ENCODE data around the gene FXYD5.

GRCh38 chr19:35176181-35176570, 21.6 kb downstream of the FXYD5 start:
- TF ChIP-seq ZFP30 (CRISPR knock-in tag; IDR thresholded peaks at IDR 0.05): no peak
- no peak for TF ChIP-seq ARNTL (CRISPR knock-in tag; IDR thresholded peaks at IDR 0.05; ENCODE audit: borderline replicate concordance, low read depth)
- no peak for TF ChIP-seq ZNF565 (CRISPR knock-in tag; conservative IDR thresholded peaks at IDR 0.05; ENCODE audit: low read depth)
- no peak for TF ChIP-seq PATZ1 (CRISPR knock-in tag; IDR thresholded peaks at IDR 0.05; ENCODE audit: borderline replicate concordance)
- TF ChIP-seq ZC3H10 (CRISPR knock-in tag; IDR thresholded peaks at IDR 0.05): no peak

Data from SK-N-SH treated with all-trans-retinoic acid at 6 μM for 48 hours (cell line).